IMR-90 (cell line): ENCODE results near the gene KRT8. TPM values are rescaled to one million over a fixed set of nuclear protein-coding genes. Genes with fewer than 3 reads are reported as not detected.

Source experiments
- ATAC-seq: fragments of 200-7000 bp; cut with Tn5 transposase; 2 replicates; pipeline ENCODE4 v1.9.1; 2020; ENCODE audit warnings: low read depth, mild to moderate bottlenecking, moderate library complexity
- BruUV-seq: library from RNA; stranded (reverse); fragments of 400-500 nt; replicated peaks from 2 replicates; lab custom pipeline; 2021; lab: Mats Ljungman, UMichigan
- CTCF ChIA-PET: fragments of 300-600 bp; formaldehyde crosslinking; extraction: SDS; loops from one replicate; lab custom pipeline; 2021; ENCODE audit warnings: antibody characterized with exemption; lab: Yijun Ruan, JAX
- POLR2A ChIA-PET: fragments of 300-600 bp; sonication (Branson Sonifier 250); formaldehyde crosslinking; loops from one replicate; lab custom pipeline; 2022; ENCODE audit warnings: antibody characterized with exemption; ENCODE audit not compliant: unreplicated experiment; lab: Charles Lee
- DNase-seq: peaks from one replicate; pipeline ENCODE4 v3.0.0; 2013
- H2AFZ ChIP-seq: replicated peaks from 2 replicates; pipeline ENCODE3; 2013; ENCODE audit warnings: low read length, mild to moderate bottlenecking; ENCODE audit not compliant: poor library complexity
- H2AK5ac ChIP-seq: 2 replicates; pipeline ENCODE4 v1.6.1; 2013; ENCODE audit warnings: low read depth, low read length, inconsistent platforms
- H2AK9ac ChIP-seq: replicated peaks from 2 replicates; pipeline ENCODE3; 2013; ENCODE audit warnings: mild to moderate bottlenecking, low read depth, low read length, moderate library complexity; ENCODE audit not compliant: poor library complexity
- H2BK120ac ChIP-seq: 2 replicates; pipeline ENCODE4 v1.6.1; 2013; ENCODE audit warnings: low read depth, low read length, inconsistent platforms
- H2BK15ac ChIP-seq: 3 replicates; pipeline ENCODE4 v1.6.1; 2013; ENCODE audit warnings: low read depth, low read length, inconsistent platforms
- H2BK20ac ChIP-seq: 2 replicates; pipeline ENCODE4 v1.6.1; 2013; ENCODE audit warnings: low read depth, mild to moderate bottlenecking, inconsistent platforms, low read length, moderate library complexity
- H2BK5ac ChIP-seq: 2 replicates; pipeline ENCODE4 v1.6.1; 2013; ENCODE audit warnings: mild to moderate bottlenecking, low read depth, low read length, inconsistent platforms; ENCODE audit not compliant: poor library complexity, severe bottlenecking
- H3K14ac ChIP-seq: replicated peaks from 2 replicates; pipeline ENCODE4 v1.6.1; 2013; ENCODE audit warnings: low read depth, low read length, inconsistent platforms
- H3K18ac ChIP-seq: 2 replicates; pipeline ENCODE4 v1.6.1; 2013; ENCODE audit warnings: low read depth, low read length, control low read depth
- H3K23ac ChIP-seq: 2 replicates; pipeline ENCODE4 v1.6.1; 2013; ENCODE audit warnings: low read depth, low read length, inconsistent platforms
- H3K27ac ChIP-seq: 2 replicates; pipeline ENCODE4 v1.5.1; 2013; ENCODE audit warnings: mild to moderate bottlenecking, control low read depth, low read length; ENCODE audit not compliant: insufficient read depth
- H3K27me3 ChIP-seq: 2 replicates; pipeline ENCODE4 v1.6.1; 2013; ENCODE audit warnings: low read length; ENCODE audit not compliant: control insufficient read depth, insufficient read depth
- H3K36me3 ChIP-seq: 2 replicates; pipeline ENCODE4 v1.6.1; 2013; ENCODE audit warnings: low read length, mixed read lengths; ENCODE audit not compliant: control insufficient read depth, insufficient read depth
- H3K4ac ChIP-seq: 2 replicates; pipeline ENCODE4 v1.6.1; 2013; ENCODE audit warnings: low read depth, low read length, inconsistent platforms
- H3K4me1 ChIP-seq: 2 replicates; pipeline ENCODE4 v1.6.1; 2013; ENCODE audit warnings: low read length, mixed read lengths; ENCODE audit not compliant: control insufficient read depth, insufficient read depth
- H3K4me2 ChIP-seq: 2 replicates; pipeline ENCODE4 v1.6.1; 2013; ENCODE audit warnings: low read depth, mild to moderate bottlenecking, control low read depth, low read length, moderate library complexity
- H3K4me3 ChIP-seq: 2 replicates; pipeline ENCODE4 v1.5.1; 2013; ENCODE audit warnings: low read depth, mild to moderate bottlenecking, control low read depth, low read length, moderate library complexity; ENCODE audit not compliant: insufficient read depth
- H3K56ac ChIP-seq: 2 replicates; pipeline ENCODE4 v1.6.1; 2013; ENCODE audit warnings: low read length, inconsistent platforms; ENCODE audit not compliant: insufficient read depth; ENCODE audit errors: extremely low read depth
- H3K79me1 ChIP-seq, 2 experiments: 2 replicates each; pipeline ENCODE4 v1.6.1; 2013; ENCODE audit warnings: low read length in 2 of 2, inconsistent platforms in 1 of 2, low read depth in 1 of 2
- H3K9ac ChIP-seq: 2 replicates; pipeline ENCODE4 v1.6.1; 2013; ENCODE audit warnings: low read depth, low read length, control low read depth
- H3K9me1 ChIP-seq: 2 replicates; pipeline ENCODE4 v1.6.1; 2013; ENCODE audit warnings: low read length, inconsistent platforms; ENCODE audit not compliant: insufficient read depth
- H3K9me3 ChIP-seq: 2 replicates; pipeline ENCODE4 v1.6.1; 2013; ENCODE audit warnings: low read length; ENCODE audit not compliant: control insufficient read depth, insufficient read depth
- H4K20me1 ChIP-seq: 2 replicates; pipeline ENCODE4 v1.6.1; 2013; ENCODE audit warnings: low read length, inconsistent platforms; ENCODE audit not compliant: insufficient read depth
- H4K5ac ChIP-seq: 2 replicates; pipeline ENCODE4 v1.6.1; 2013; ENCODE audit warnings: mild to moderate bottlenecking, low read depth, low read length, control low read depth
- H4K8ac ChIP-seq, 2 experiments: 2 replicates each; pipeline ENCODE4 v1.6.1; 2013; ENCODE audit warnings: low read depth in 2 of 2, low read length in 2 of 2, control low read depth in 1 of 2, inconsistent platforms in 1 of 2
- H4K91ac ChIP-seq: 2 replicates; pipeline ENCODE4 v1.6.1; 2013; ENCODE audit warnings: low read depth, low read length, inconsistent platforms; ENCODE audit not compliant: insufficient read depth
- RAD21 ChIP-seq: IDR thresholded peaks from 2 replicates; pipeline ENCODE4 v1.6.1; 2012; ENCODE audit warnings: low read length, improper control_type of control experiment
- WGBS, 2 experiments: methylation state at CpG; one replicate each; pipeline versions ENCODE4 v1.1.5 to v1.1.7; 2013; ENCODE audit warnings: missing lambda C conversion rate in 2 of 2; ENCODE audit not compliant: insufficient read length in 1 of 2; ENCODE audit errors: extremely low coverage in 2 of 2; 5-methylcytosine and 5-hydroxymethylcytosine counted together
- dilution Hi-C: fragments of 300-500 bp; cut with HindIII; formaldehyde crosslinking; loops from one replicate; pipeline ENCODE4 v1.14.3; 2018; ENCODE audit warnings: low sequenced_read_pairs; ENCODE audit not compliant: unreplicated experiment
- in situ Hi-C: fragments of 300-500 bp; cut with MboI; formaldehyde crosslinking; loops from 3 replicates; pipeline ENCODE4 v1.14.3; 2019; ENCODE audit warnings: low sequenced_read_pairs, inconsistent platforms, mixed read lengths
- intact Hi-C: fragments of 100-400 bp; cut with micrococcal nuclease; formaldehyde crosslinking; loops from 2 replicates; pipeline ENCODE4 v1.10.0; 2022
- polyA plus RNA-seq, 3 experiments: library from polyadenylated mRNA; depleted of rRNA; stranded (reverse); fragments of >200 nt; gene quantifications; 2 replicates each; pipeline ENCODE4 v1.2.3, GENCODE V29; 2012; ENCODE audit warnings: low replicate concordance in 1 of 3
- total RNA-seq: library from RNA; depleted of rRNA; stranded (reverse); fragments of >200 nt; gene quantifications from 2 replicates; pipeline ENCODE4 v1.2.3, GENCODE V29; 2012
- TF ChIP-seq, protein P1 (sequence below): fragments of 150-350 bp; IDR thresholded peaks from 2 replicates; pipeline ENCODE4 v1.6.1; 2016; ENCODE audit warnings: low read depth, mild to moderate bottlenecking, low read length, moderate library complexity, borderline replicate concordance

The KRT8 gene
- total and polyA plus RNA-seq, 2 of the 4 experiments (the other 2 are of a cell fraction) = 10.9 to 39.3 TPM

DNA sequence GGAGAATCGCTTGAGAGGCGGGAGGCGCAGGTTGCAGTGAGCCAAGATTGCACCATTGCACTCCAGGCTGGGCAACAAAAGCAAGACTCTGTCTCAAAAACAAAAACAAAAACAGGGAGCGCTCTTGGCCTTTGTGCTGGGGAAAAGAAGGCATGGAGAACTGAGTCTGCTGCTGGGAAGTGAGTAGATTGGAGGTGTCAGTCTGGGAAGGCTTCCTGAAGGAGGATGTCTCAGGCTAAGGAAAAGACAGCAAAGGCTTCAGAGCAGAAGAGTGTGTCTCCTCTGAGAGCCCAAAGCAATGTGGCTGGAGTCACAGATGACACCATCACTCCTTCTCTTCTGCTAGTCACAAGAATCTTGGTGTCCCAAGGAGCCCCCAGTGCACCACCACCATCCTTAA, 23.1 kb upstream of the KRT8 start:
- CTCF ChIA-PET = no interaction called here
- no peak overlapping the region for H2BK5ac ChIP-seq
- peak overlapping the region; percentile 22; the same call in 1 of the 2 replicates for H2BK20ac ChIP-seq
- H3K4me2 ChIP-seq = no peak overlapping the region
- peak overlapping the region; percentile 9 for H3K23ac ChIP-seq
- no peak overlapping the region; the same call in 1 of the 2 replicates for H4K5ac ChIP-seq
- peaks cover 0 to 16% of the 10 kb centered on the region in 2 experiments; a peak in 2 of 4 replicates for H3K79me1 ChIP-seq
- POLR2A ChIA-PET = no interaction called here
- dilution Hi-C loops = no loop called here
- H2BK120ac ChIP-seq = peak overlapping the region; percentile 63; the same call in 1 of the 2 replicates
- TF ChIP-seq, protein P1, sequence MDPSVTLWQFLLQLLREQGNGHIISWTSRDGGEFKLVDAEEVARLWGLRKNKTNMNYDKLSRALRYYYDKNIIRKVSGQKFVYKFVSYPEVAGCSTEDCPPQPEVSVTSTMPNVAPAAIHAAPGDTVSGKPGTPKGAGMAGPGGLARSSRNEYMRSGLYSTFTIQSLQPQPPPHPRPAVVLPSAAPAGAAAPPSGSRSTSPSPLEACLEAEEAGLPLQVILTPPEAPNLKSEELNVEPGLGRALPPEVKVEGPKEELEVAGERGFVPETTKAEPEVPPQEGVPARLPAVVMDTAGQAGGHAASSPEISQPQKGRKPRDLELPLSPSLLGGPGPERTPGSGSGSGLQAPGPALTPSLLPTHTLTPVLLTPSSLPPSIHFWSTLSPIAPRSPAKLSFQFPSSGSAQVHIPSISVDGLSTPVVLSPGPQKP = no peak
- no peak for TF ChIP-seq RAD21
- intact Hi-C loops = no loop called here
- no CpG with 5 or more reads among the region's 4 CpGs for WGBS, 2 experiments
- peak overlapping the region; percentile 37 for H3K14ac ChIP-seq
- H3K9me1 ChIP-seq = peaks cover 36% of the 10 kb centered on the region
- no peak overlapping the region for H3K4me3 ChIP-seq
- H3K4me1 ChIP-seq = peaks cover 27% of the 10 kb centered on the region
- peak overlapping the region; percentile 26 for H2AK9ac ChIP-seq
- no peak overlapping the region for H3K56ac ChIP-seq
- H3K27ac ChIP-seq = no peak overlapping the region
- no peak overlapping the region for H2AFZ ChIP-seq
- H3K36me3 ChIP-seq = no peaks in the 10 kb centered on the region
- H3K9me3 ChIP-seq = no peaks in the 10 kb centered on the region
- H2BK15ac ChIP-seq = peak overlapping the region; percentile 33; the same call in 1 of the 3 replicates
- H4K8ac ChIP-seq = peak overlapping the region; percentile 37 to 39; a peak in 2 of 4 replicates
- peak overlapping the region; percentile 99; the same call in 1 of the 2 replicates for H3K4ac ChIP-seq
- peak overlapping the region; percentile 74; the same call in 1 of the 2 replicates for H2AK5ac ChIP-seq
- no peaks in the 10 kb centered on the region for H4K20me1 ChIP-seq
- BruUV-seq = no TSS peak
- in situ Hi-C loops = no loop called here
- ATAC-seq = no peak
- H3K27me3 ChIP-seq = no peaks in the 10 kb centered on the region
- H3K18ac ChIP-seq = no peak overlapping the region
- DNase-seq = no peak
- no peak overlapping the region for H3K9ac ChIP-seq
- peak overlapping the region; percentile 25 for H4K91ac ChIP-seq
